Epithelial cell of esophagus (primary cell): ENCODE results near the gene CAPN14.

Experiments used
- DNase-seq: peaks from one replicate; pipeline ENCODE4 v3.0.0; 2010; ENCODE audit warnings: low read depth
- H3K4me3 ChIP-seq: 2 replicates; pipeline ENCODE4 v1.5.1; 2011; ENCODE audit warnings: mild to moderate bottlenecking, low read length, control low read depth
- TF ChIP-seq, protein P1 (sequence below): IDR thresholded peaks from 2 replicates; pipeline ENCODE4 v1.5.1; 2011; ENCODE audit warnings: low read depth, mild to moderate bottlenecking, low read length, control low read depth, inconsistent platforms; ENCODE audit not compliant: insufficient read depth; ENCODE audit errors: missing control alignments

The CAPN14 gene

DNA sequence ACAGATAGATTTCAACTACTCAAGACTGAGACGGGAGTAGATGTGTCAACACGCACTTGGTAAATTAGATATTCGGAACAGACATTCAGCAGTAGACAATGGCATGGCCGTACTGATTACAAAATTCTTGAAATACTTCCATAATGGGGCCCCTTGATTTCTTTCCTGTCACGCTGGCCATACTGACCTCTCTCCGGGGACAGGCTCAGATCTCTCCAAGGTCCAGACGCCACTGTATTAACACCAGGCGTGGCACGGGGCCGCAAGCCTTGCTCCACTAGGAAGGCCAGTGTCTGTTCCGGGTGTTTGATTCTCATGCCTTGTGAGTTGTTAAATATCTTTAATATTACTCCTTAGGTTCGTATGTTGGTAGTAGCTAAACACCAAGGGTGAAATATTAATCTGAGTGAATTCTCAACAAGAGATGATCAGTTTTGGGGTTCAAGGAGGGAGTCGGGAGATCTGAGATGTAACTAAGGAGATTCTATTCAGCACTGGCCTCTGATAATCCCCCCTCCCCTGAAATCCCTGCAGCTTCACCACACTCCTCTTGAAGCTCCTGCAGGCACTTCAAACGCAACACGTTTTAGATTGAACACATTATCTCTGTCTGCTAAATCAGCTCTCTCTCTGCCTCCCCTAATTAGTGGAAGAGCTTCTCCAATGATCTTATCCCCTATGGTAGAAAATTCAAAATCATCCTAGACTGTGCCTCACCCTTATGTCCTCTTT lies 14.4 kb upstream of the CAPN14 start:
- DNase-seq = no peak
- H3K4me3 ChIP-seq = no peak overlapping the region
- TF ChIP-seq, protein P1, sequence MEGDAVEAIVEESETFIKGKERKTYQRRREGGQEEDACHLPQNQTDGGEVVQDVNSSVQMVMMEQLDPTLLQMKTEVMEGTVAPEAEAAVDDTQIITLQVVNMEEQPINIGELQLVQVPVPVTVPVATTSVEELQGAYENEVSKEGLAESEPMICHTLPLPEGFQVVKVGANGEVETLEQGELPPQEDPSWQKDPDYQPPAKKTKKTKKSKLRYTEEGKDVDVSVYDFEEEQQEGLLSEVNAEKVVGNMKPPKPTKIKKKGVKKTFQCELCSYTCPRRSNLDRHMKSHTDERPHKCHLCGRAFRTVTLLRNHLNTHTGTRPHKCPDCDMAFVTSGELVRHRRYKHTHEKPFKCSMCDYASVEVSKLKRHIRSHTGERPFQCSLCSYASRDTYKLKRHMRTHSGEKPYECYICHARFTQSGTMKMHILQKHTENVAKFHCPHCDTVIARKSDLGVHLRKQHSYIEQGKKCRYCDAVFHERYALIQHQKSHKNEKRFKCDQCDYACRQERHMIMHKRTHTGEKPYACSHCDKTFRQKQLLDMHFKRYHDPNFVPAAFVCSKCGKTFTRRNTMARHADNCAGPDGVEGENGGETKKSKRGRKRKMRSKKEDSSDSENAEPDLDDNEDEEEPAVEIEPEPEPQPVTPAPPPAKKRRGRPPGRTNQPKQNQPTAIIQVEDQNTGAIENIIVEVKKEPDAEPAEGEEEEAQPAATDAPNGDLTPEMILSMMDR = no peak

DNA sequence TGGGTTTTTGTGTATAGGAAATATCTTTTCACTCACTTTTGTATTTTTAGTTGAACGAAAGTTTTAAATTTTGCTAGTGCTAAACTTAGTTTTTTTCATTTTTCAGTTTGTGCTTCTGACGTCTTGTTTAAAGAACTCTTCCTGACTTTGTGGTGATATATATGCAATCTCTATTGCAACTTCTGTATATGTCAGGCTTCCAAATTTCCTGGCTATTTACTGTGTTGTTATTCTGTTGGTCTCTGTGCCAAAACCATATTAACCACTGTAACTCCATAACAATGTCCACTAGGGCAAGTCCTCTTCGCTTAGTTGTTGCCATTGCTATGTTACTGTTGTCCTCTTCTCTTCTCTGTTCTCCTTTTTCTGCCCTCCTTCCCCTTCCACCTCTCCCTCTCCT lies 13.4 kb upstream of the CAPN14 start:
- no peak for DNase-seq
- TF ChIP-seq, protein P1 = no peak
- H3K4me3 ChIP-seq = no peak overlapping the region

DNA sequence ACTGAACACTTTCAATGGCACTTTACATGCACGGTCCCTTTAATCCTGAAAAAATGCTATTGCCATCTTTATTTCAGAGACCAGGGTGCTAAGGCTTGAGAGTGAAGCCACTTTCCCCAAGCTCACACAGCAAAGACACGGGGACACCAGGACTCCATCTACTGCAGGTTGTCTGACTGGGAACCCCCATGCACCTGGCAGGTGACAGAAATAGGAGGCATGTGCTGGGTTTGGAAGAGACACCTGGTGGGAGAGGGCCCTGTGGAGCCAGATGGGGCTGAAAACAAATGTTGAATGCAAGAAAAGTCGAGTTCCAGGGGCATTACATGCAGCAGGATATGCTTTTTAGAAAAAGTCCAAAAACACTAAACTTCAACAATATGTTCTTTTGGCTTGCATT lies 11.4 kb upstream of the CAPN14 start:
- TF ChIP-seq, protein P1 = no peak
- DNase-seq = no peak
- H3K4me3 ChIP-seq = no peak overlapping the region

GRCh38 chr2:31227711-31228125 lies 10.4 kb upstream of the CAPN14 start:
- TF ChIP-seq, protein P1 = no peak
- H3K4me3 ChIP-seq = no peak overlapping the region

GRCh38 chr2:31227110-31227509 lies 9.8 kb upstream of the CAPN14 start:
- TF ChIP-seq, protein P1 = no peak
- no peak overlapping the region for H3K4me3 ChIP-seq
- peak; percentile 60 for DNase-seq

More at GRCh38 chr2:31227711-31228125, 10.4 kb upstream of the CAPN14 start:
- DNase-seq = peak; percentile 96

- no peak overlapping the region for H3K4me3 ChIP-seq
- DNase-seq = peak; percentile 43
- TF ChIP-seq, protein P1 = no peak
Measured at GRCh38 chr2:31226266-31226665, 9.0 kb upstream of the CAPN14 start.

DNA sequence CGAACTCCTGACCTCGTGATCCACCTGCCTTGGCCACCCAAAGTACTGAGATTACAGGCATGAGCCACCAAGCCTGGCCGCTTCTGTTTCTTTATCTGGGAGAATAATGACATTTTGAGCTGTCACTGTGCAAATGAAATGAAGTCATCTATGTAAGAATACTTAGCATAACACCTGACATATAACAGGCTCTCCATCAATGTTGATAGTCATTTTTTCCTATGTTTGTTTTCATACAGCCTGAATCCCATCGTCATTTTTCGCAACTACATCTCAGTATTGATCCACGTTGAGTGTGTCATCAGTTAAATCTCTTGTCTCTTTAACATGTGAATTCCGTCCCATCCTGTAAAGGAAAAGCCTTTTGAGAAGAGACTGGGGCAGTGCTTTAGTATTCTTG lies 6.4 kb upstream of the CAPN14 start:
- no peak for DNase-seq
- no peak overlapping the region for H3K4me3 ChIP-seq
- TF ChIP-seq, protein P1 = no peak
